PC-9 (cell line): ENCODE results near the gene SRBD1.

Experiments
- EZH2 ChIP-seq: fragments of 200-600 bp; sonication (generic); IDR thresholded peaks from 2 replicates; pipeline ENCODE4 v1.8.0; 2017; ENCODE audit warnings: antibody characterized with exemption, low read depth
- TF ChIP-seq, protein P1 (sequence below): fragments of 200-600 bp; sonication (generic); conservative IDR thresholded peaks from 2 replicates; pipeline ENCODE4 v1.6.1; 2017; ENCODE audit warnings: mixed run types, antibody characterized with exemption, mild to moderate bottlenecking, moderate library complexity

DNA sequence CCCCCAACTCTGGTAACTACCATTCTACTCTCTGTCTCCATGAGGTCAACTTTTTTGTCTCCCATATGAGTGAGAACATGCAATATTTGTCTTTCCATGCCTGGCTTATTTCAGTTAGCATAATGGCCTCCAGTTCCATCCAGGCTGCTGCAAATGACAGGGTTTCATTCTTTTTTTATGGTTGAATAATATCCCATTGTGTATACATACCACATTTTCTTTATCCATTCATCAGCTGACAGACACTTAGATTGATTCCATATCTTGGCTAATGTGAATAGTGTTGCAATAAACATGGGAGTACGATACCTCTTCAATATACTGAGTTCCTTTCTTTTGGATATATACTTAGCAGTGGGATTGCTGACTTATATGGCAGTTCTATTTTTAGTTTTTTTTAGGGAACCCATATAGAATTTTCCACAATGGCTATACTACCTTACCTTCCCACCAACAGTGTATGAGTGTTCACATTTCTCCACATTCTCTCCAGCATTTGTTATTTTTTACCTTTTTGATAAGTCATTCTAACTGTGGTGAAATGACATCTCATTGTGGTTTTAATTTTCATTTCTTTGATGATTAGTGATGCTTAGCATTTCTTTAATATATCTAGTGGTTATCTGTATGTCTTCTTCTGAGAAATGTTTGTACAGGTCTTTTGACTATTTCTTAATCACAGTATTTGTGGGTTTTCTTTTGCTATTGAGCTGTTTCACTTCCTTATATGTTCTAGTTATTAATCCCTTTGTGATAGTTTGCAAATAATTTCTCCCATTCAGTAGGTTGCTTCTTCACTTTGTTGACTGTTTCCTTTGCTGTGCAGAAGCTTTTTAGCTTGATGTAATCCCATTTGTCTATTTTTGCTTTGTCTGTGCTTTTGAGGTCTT lies 112.2 kb downstream of the SRBD1 start:
- TF ChIP-seq, protein P1, sequence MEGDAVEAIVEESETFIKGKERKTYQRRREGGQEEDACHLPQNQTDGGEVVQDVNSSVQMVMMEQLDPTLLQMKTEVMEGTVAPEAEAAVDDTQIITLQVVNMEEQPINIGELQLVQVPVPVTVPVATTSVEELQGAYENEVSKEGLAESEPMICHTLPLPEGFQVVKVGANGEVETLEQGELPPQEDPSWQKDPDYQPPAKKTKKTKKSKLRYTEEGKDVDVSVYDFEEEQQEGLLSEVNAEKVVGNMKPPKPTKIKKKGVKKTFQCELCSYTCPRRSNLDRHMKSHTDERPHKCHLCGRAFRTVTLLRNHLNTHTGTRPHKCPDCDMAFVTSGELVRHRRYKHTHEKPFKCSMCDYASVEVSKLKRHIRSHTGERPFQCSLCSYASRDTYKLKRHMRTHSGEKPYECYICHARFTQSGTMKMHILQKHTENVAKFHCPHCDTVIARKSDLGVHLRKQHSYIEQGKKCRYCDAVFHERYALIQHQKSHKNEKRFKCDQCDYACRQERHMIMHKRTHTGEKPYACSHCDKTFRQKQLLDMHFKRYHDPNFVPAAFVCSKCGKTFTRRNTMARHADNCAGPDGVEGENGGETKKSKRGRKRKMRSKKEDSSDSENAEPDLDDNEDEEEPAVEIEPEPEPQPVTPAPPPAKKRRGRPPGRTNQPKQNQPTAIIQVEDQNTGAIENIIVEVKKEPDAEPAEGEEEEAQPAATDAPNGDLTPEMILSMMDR = no peak
- no peak for TF ChIP-seq EZH2
